HUDEP-2 (cell line): ENCODE measurements around the gene TASOR2.

Source experiments
- DNase-seq, 76 experiments: peaks; one replicate each; lab custom pipeline; 2025; ENCODE audit not compliant: unreplicated experiment in 76 of 76; lab: John Stamatoyannopoulos, UW

Gene TASOR2

GRCh38 chr10:5683065-5683464 lies 1.6 kb upstream of the TASOR2 start:
- no peak for DNase-seq

- peak in 71 of 76 experiments; percentile 8 to 82 (median 51) for DNase-seq
Measured at GRCh38 chr10:5684971-5685763, 529 bp downstream of the TASOR2 start.

GRCh38 chr10:5685764-5686240 lies 1.2 kb downstream of the TASOR2 start:
- no peak for DNase-seq

GRCh38 chr10:5688587-5688986 lies 3.9 kb downstream of the TASOR2 start:
- no peak for DNase-seq

GRCh38 chr10:5691786-5692185 lies 7.1 kb downstream of the TASOR2 start:
- no peak for DNase-seq

GRCh38 chr10:5692461-5693358 lies 8.1 kb downstream of the TASOR2 start:
- peak in 1 of 76 experiments; percentile 11 for DNase-seq

GRCh38 chr10:5694573-5694972 lies 9.9 kb downstream of the TASOR2 start:
- DNase-seq, result no peak

GRCh38 chr10:5697342-5697741 lies 12.7 kb downstream of the TASOR2 start:
- peak in 13 of 76 experiments; percentile 1 to 47 (median 14) for DNase-seq

- DNase-seq, result no peak
Measured at GRCh38 chr10:5698062-5698461, 13.4 kb downstream of the TASOR2 start.

GRCh38 chr10:5708356-5708755 lies 23.7 kb downstream of the TASOR2 start:
- DNase-seq, result no peak

- no peak for DNase-seq
Measured at GRCh38 chr10:5709865-5710264, 25.2 kb downstream of the TASOR2 start.

GRCh38 chr10:5710859-5711258 lies 26.2 kb downstream of the TASOR2 start:
- DNase-seq, result no peak

GRCh38 chr10:5711642-5712041 lies 27.0 kb downstream of the TASOR2 start:
- DNase-seq, result no peak

GRCh38 chr10:5719546-5719945 lies 34.9 kb downstream of the TASOR2 start:
- no peak for DNase-seq

- no peak for DNase-seq
Measured at GRCh38 chr10:5720182-5720581, 35.5 kb downstream of the TASOR2 start.

GRCh38 chr10:5723692-5724091 lies 39.1 kb downstream of the TASOR2 start:
- DNase-seq, result no peak

- no peak for DNase-seq
Measured at GRCh38 chr10:5730766-5731165, 46.1 kb downstream of the TASOR2 start.

GRCh38 chr10:5731559-5731958 lies 46.9 kb downstream of the TASOR2 start:
- DNase-seq, result no peak

GRCh38 chr10:5732141-5732540 lies 47.5 kb downstream of the TASOR2 start:
- no peak for DNase-seq
